Tibial nerve (tissue), 3 donors: ENCODE results near the gene GPR31.

Source experiments
- CTCF ChIP-seq, 5 experiments: fragments of 200-600 bp in 3 of 5; fragments of 450-650 bp in 2 of 5; sonication (generic) in 3 of 5; IDR thresholded peaks; one replicate each; pipeline ENCODE4 v1.5.1; 2016 to 2019; ENCODE audit warnings: antibody characterized with exemption in 5 of 5, mild to moderate bottlenecking in 3 of 5, moderate library complexity in 2 of 5
- POLR2A ChIP-seq, 2 donors: fragments of 450-650 bp; IDR thresholded peaks; one replicate each; pipeline ENCODE4 v1.6.1; 2017; ENCODE audit warnings: antibody characterized with exemption in 2 of 2, mild to moderate bottlenecking in 2 of 2, moderate library complexity in 2 of 2

- TF ChIP-seq CTCF (IDR thresholded peaks at IDR 0.05) = no peak
- TF ChIP-seq POLR2A (IDR thresholded peaks at IDR 0.05) = no peak
These were observed 37.2 kb downstream of the GPR31 start for GRCh38 chr6:167120583-167120903.
